ENCODE results near the gene PLXNA2.
A peak's percentile ranks its signal among the peaks of the same experiment; 100 is the strongest.

The PLXNA2 gene, protein sequence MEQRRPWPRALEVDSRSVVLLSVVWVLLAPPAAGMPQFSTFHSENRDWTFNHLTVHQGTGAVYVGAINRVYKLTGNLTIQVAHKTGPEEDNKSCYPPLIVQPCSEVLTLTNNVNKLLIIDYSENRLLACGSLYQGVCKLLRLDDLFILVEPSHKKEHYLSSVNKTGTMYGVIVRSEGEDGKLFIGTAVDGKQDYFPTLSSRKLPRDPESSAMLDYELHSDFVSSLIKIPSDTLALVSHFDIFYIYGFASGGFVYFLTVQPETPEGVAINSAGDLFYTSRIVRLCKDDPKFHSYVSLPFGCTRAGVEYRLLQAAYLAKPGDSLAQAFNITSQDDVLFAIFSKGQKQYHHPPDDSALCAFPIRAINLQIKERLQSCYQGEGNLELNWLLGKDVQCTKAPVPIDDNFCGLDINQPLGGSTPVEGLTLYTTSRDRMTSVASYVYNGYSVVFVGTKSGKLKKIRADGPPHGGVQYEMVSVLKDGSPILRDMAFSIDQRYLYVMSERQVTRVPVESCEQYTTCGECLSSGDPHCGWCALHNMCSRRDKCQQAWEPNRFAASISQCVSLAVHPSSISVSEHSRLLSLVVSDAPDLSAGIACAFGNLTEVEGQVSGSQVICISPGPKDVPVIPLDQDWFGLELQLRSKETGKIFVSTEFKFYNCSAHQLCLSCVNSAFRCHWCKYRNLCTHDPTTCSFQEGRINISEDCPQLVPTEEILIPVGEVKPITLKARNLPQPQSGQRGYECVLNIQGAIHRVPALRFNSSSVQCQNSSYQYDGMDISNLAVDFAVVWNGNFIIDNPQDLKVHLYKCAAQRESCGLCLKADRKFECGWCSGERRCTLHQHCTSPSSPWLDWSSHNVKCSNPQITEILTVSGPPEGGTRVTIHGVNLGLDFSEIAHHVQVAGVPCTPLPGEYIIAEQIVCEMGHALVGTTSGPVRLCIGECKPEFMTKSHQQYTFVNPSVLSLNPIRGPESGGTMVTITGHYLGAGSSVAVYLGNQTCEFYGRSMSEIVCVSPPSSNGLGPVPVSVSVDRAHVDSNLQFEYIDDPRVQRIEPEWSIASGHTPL (N-terminal part only)

DNA sequence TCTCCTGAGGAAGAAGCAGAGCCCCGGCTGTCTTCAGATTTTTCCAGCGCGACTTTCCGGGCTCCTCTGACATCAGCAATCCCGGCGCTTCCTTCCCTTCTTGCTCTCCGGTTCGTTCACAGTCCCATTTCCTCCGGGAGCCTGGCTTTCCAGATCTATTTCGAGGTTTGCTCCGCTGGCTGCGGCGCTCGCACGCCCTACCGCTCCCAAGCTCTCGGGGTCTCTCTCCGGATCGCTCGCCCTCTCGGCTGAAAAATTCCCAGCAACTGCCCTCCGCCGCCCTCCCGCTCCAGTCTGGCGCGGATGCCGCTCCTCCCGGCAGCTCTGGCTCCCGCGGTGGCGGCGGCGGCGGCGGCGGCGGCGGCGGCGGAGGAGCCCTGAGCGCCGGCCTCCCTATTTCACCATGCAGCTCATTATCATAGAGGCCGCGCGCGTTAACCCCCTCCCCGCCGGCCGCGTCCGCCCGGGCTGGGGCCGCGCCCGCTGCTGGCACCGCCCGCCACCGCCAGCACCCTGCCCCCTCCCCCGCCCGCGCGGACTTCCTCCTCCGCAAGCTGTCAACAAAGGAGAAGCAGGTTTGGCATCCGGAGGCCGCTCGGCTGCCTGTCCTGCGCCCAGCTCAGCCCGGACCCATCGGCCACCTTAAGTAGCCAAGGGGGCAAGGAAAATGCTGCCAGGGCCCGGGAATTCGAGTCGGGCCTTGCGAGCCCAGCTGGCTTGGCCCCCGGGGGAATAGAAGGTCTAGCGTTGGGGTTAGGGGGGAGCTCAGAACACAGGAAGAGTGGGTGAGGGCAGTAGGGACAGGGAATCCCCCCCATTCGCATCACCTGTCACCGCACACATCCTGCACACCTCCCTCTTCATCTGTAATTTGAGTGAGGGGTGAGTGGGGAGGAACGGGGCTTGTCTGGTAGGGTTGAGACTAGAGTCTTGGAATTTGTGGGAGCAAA is at the start of gene PLXNA2:
Gene PLXNA2, minus strand, starts transcription at position 418 of the 950 bp plus-strand sequence. CDS start 26,462 bp downstream, outside the sequence.
- H3K27me3 Mint-ChIP-seq (ENCODE audit: low read depth) = peaks cover 64% of the 10 kb centered on the region
- H3K9me3 Mint-ChIP-seq = no peaks in the 10 kb centered on the region
- H3K4me3 Mint-ChIP-seq = peak within 1 kb of the TSS; percentile 75
- H3K36me3 Mint-ChIP-seq (ENCODE audit: low read depth) = no peaks in the 10 kb centered on the region
- H3K4me1 Mint-ChIP-seq (ENCODE audit: low read depth) = peaks cover 8% of the 10 kb centered on the region
- peak within 1 kb of the TSS; percentile 76 for H3K27ac Mint-ChIP-seq

DNA sequence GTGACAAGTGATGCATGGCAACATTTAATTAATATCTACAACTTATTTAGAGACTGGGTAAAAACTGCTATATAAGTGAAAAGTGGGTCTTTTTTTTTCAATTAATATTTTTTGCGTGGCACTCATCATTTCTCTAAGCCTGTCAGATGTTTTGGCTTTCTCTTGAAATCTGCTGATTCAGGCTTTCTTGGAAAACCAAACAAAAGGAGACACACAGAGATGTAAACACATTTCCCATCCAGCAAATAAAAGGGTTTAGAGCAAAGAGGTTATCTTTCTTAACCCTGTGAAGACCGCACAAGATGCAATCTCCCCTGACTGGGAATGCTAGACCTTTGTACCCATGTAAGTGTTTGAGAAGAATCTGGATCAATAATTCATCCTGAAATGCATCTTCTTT is 48.7 kb upstream of the PLXNA2 start:
- Mint-ChIP-seq H3K27ac (no peak overlapping the region), H3K9me3 (no peaks in the 10 kb centered on the region), H3K4me1 (ENCODE audit: low read depth) (no peaks in the 10 kb centered on the region), H3K36me3 (ENCODE audit: low read depth) (no peaks in the 10 kb centered on the region), H3K27me3 (ENCODE audit: low read depth) (peaks cover 33% of the 10 kb centered on the region), H3K4me3 (no peak overlapping the region)

DNA sequence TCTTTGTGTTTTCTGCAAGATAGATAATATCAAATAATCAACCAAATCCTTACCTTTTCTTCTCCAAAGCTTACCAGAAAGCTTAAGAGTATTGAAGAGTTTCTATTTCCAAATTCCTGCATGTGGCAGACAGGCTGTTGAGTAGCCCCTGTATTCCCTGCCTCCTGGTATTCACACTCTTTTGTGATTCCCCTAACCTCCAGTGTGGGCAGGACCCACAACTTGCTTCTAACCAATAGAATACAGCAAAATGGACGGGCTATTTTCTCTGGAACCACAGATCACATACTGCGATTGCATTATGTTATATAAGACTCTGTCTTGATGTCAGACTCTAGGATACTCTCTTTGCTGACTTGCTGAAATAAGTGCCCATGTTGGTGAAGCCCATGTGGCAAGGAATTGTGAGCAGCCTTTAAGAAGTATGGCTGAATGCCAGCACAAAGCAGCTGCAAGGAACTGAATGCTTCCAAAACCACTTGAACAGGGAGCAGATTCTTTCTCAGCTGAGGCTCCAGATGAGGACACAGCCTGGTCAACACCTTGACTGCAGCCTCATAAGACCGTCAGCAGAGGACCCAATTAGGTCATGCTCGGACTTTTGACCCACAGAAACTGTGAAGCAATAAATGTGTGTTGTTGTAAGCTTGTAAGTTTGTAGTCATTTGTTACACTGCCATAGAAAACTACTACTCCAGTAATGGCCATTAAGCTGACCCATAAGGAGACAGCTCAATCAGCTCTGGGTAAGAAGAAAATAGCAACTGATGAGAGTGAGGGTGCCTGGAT is 47.9 kb upstream of the PLXNA2 start:
- Mint-ChIP-seq H3K27me3 (ENCODE audit: low read depth) (peaks cover 33% of the 10 kb centered on the region), H3K9me3 (no peaks in the 10 kb centered on the region), H3K4me1 (ENCODE audit: low read depth) (no peaks in the 10 kb centered on the region), H3K4me3 (no peak overlapping the region), H3K27ac (no peak overlapping the region), H3K36me3 (ENCODE audit: low read depth) (no peaks in the 10 kb centered on the region)

DNA sequence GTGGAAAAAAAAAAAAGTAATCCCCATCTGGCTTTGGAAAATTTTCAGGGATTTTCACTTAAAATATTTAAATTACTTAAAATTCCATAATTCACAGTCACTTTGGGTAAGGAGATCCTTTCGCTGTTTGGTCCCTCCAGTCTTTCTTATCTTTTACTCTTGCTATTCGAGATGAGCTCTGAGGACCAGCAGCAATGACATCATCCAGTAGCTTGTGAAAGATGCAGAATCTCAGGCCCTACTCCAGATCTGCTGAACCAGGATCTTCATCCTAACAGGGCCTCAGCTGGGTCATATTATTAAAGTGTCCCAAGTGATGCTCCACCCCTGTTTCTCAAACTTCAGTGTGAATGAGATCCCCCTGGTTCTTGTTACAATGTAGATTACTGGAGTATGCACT is 46.9 kb upstream of the PLXNA2 start:
- peaks cover 33% of the 10 kb centered on the region for H3K27me3 Mint-ChIP-seq (ENCODE audit: low read depth)

DNA sequence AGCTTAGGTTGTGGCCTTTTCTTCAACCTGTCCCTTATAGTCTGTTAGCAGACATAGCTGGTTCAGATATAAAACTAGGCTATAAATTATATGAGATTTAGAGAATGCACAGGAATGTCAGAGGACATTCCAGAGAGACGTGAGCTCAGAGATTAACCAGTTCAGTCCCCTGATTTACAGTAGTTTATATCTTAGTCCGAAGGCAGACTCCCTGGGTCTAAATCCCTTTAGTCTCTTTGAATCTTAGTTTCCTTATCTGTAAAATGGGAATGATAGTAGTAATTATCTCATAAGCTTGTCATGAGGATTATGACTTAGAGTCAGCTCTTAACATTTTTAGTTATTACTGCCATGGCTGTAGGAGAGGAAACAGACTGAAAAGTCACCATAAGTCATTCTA is 45.5 kb upstream of the PLXNA2 start:
- no peak overlapping the region for H3K4me3 Mint-ChIP-seq
- no peaks in the 10 kb centered on the region for H3K36me3 Mint-ChIP-seq (ENCODE audit: low read depth)
- H3K27ac Mint-ChIP-seq = no peak overlapping the region
- H3K9me3 Mint-ChIP-seq = no peaks in the 10 kb centered on the region
- H3K27me3 Mint-ChIP-seq (ENCODE audit: low read depth) = peaks cover 29% of the 10 kb centered on the region
- no peaks in the 10 kb centered on the region for H3K4me1 Mint-ChIP-seq (ENCODE audit: low read depth)

More for the DNA sequence above, 46.9 kb upstream of the PLXNA2 start:
- no peaks in the 10 kb centered on the region for H3K4me1 Mint-ChIP-seq (ENCODE audit: low read depth)
- H3K9me3 Mint-ChIP-seq = no peaks in the 10 kb centered on the region
- no peaks in the 10 kb centered on the region for H3K36me3 Mint-ChIP-seq (ENCODE audit: low read depth)
- H3K4me3 Mint-ChIP-seq = no peak overlapping the region
- no peak overlapping the region for H3K27ac Mint-ChIP-seq

DNA sequence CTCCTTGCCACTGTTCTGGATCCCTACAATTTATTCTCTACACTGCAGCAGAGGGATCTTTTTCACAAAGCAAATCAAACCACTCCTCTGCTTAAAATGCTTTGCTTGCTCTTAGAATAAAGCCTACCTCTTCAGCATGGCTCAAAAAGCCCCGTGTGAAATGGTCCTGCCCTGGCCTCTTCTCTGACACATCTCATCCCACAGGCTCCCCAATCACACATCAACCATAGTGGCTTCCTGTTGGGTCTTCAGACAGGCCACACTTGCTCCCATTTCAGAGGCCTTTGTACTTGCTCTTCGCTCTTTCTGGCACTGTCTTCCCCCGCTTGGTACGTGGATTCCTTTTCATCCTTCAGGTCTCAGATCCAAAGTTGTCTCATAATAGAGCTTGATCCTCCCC is 44.3 kb upstream of the PLXNA2 start:
- H3K27me3 Mint-ChIP-seq (ENCODE audit: low read depth) = peaks cover 29% of the 10 kb centered on the region
- no peaks in the 10 kb centered on the region for H3K36me3 Mint-ChIP-seq (ENCODE audit: low read depth)
- no peaks in the 10 kb centered on the region for H3K4me1 Mint-ChIP-seq (ENCODE audit: low read depth)
- no peak overlapping the region for H3K4me3 Mint-ChIP-seq
- no peaks in the 10 kb centered on the region for H3K9me3 Mint-ChIP-seq
- no peak overlapping the region for H3K27ac Mint-ChIP-seq

DNA sequence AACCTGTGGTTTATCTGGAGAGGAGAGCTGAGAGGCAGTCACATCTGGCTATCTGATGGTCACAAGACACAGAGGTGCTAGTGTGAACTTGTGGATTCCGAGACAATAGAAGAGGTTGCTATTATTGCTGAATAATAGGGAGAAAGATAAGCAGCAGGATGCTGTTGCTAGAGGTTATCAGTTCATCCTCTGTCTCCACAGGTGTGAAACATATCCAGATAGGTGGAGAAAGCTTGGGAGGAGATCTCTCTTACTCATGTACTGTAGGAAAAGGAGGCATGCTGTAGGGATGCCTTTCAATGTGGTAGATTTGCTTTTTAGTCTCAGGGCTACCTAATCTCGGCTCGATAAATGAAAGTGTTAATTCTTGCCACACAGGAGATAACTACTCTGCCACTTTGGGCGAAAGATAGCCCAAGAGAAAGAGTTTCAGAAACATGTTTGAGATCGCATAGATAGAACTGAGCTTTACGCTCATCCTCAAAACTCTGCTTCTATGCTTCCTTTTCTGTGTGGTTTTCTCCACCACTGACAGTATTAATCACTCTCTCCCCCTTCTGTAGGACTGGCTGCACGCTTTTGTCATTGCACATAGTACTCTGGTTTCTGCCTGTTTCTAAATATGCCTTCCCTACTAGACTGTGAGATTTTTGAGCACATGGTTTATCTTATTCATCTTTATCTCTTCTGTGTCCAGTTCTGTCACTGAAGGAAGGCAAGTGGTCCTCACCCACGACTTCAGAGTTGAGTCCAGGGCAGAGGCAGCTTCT is 36.7 kb upstream of the PLXNA2 start:
- H3K27me3 Mint-ChIP-seq (ENCODE audit: low read depth) = peaks cover 26% of the 10 kb centered on the region
- H3K4me1 Mint-ChIP-seq (ENCODE audit: low read depth) = no peaks in the 10 kb centered on the region
- no peaks in the 10 kb centered on the region for H3K9me3 Mint-ChIP-seq
- H3K36me3 Mint-ChIP-seq (ENCODE audit: low read depth) = no peaks in the 10 kb centered on the region
- no peak overlapping the region for H3K27ac Mint-ChIP-seq
- H3K4me3 Mint-ChIP-seq = no peak overlapping the region

DNA sequence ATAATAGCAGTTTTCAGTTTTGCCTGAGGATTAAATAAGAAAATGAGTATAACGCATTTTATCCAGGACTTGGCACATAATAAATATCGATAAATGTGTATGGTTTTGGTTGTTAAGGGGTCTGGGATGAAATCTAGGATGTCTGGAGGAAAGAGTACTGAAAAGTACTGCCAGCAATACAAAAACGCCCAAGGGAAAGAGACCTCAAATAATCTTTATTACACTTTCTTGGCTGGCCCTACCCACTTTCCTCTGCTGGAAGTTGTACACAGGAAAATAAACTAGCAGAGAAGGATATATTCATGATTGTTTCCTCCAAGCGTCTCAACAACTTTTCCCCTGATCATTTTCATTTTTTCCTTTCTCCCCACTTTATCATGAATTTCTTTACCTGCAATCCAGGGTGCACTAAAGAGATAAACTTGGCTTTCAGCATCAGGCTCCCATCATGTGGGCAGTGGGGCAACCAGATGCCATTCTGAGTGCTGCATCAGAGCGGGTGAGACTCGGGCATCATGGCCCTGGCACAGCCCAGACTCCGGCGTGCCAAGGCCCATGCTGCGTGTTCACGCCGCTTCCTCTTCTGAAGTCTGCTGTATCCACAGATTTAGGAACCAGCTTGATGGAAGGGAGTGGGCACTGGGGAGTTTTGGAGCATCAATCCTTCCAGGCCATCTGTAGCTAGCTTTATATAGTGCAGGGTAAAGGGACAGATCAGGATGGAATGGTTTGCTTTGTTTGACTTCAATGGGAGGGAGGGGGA is 35.8 kb upstream of the PLXNA2 start:
- Mint-ChIP-seq H3K27ac (no peak overlapping the region), H3K9me3 (no peaks in the 10 kb centered on the region), H3K36me3 (ENCODE audit: low read depth) (no peaks in the 10 kb centered on the region), H3K4me3 (no peak overlapping the region), H3K27me3 (ENCODE audit: low read depth) (peaks cover 23% of the 10 kb centered on the region), H3K4me1 (ENCODE audit: low read depth) (no peaks in the 10 kb centered on the region)

DNA sequence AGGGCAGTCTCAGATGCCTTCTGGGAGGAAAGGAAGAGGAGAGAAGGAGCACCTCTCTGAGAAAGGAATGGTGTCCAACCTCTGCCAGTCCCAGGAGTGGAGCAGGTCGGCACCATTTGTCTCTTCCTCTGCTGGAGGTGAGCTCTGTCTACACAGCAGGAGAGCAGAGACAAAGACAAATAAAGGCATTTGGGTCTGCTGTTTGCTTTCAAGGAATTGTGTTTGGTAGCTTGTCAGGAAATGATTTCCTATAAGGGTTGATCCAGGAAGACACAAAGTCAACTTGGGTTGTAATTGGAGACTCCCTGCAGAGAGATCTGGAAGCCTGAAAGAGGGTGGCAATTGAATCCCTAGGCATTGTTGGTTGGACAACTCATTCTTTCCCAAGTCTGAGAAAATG is 34.5 kb upstream of the PLXNA2 start:
- no peak overlapping the region for H3K27ac Mint-ChIP-seq
- no peaks in the 10 kb centered on the region for H3K4me1 Mint-ChIP-seq (ENCODE audit: low read depth)
- peaks cover 20% of the 10 kb centered on the region for H3K27me3 Mint-ChIP-seq (ENCODE audit: low read depth)
- no peak overlapping the region for H3K4me3 Mint-ChIP-seq
- no peaks in the 10 kb centered on the region for H3K36me3 Mint-ChIP-seq (ENCODE audit: low read depth)
- H3K9me3 Mint-ChIP-seq = no peaks in the 10 kb centered on the region

DNA sequence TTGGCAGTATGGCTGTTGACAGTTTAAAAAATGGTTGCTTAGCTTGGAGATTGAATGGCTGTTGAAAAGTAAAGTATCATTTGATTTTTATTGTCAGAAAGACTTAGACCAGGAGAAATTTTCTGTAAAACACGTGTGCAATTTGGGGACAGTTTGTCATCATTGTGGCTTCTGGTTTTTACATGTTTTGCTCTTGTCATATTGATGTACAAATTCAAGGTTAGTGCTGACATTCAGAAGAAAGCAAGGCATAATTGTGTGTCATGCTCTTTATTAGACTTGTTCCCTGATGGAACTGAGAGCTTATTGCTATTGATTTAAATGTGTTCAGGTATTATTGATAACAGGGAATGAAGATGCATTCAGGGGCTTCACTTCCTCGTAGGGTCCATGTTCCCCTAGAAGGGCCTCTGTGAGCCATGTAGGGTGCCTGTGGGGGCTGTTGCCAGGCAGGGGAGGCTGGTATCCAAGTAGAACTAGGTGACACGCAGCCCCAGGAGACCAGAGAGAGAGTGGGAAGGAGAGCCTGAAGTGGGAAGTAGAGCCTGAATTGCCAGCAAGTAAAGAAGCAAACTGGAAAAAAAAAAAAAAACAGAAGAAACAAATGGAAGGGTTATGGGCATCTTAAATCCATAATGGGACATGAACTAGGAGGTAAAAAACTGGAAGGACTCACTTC is 32.7 kb upstream of the PLXNA2 start:
- H3K27me3 Mint-ChIP-seq (ENCODE audit: low read depth) = peaks cover 20% of the 10 kb centered on the region
- H3K4me1 Mint-ChIP-seq (ENCODE audit: low read depth) = no peaks in the 10 kb centered on the region
- no peak overlapping the region for H3K27ac Mint-ChIP-seq
- H3K9me3 Mint-ChIP-seq = no peaks in the 10 kb centered on the region
- no peak overlapping the region for H3K4me3 Mint-ChIP-seq
- H3K36me3 Mint-ChIP-seq (ENCODE audit: low read depth) = no peaks in the 10 kb centered on the region

DNA sequence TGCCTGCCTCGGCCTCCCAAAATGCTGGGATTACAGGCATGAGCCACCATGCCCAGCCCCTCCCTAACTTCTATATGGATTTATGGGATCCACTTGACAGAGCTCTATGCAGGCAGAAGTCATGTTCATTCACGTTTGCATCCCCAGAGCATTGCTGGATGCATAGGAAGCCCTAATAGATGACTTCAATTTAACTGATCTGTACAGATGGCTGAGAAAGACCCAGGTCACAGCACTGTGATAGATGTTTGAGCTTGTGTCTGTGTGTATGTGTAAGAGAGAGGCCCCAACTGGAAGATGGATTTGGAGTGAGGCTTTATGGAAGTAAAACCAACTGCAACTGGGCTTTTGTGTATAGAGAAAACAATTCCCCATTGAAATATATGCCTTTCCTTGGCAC is 30.9 kb upstream of the PLXNA2 start:
- Mint-ChIP-seq H3K9me3 (no peaks in the 10 kb centered on the region), H3K27me3 (ENCODE audit: low read depth) (peaks cover 12% of the 10 kb centered on the region), H3K4me1 (ENCODE audit: low read depth) (no peaks in the 10 kb centered on the region), H3K36me3 (ENCODE audit: low read depth) (no peaks in the 10 kb centered on the region), H3K27ac (no peak overlapping the region), H3K4me3 (no peak overlapping the region)

Data from T-helper 1 cell treated with Interleukin-12 subunit alpha and Interleukin-12 subunit beta and Interleukin-4 antibody, amounts not matched to agents 30 μg/mL and 1 μg/mL, for 36 hours (primary cell).